GM12864 (cell line): ENCODE data around the gene ARNT2.

Source experiments
- DNase-seq: peaks from one replicate; pipeline ENCODE4 v3.0.0-alpha.2; 2011; ENCODE audit warnings: low read depth
- H3K4me3 ChIP-seq: 2 replicates; pipeline ENCODE4 v1.5.1; 2011; ENCODE audit warnings: mild to moderate bottlenecking, low read depth, low read length, control low read depth
- CTCF ChIP-seq: IDR thresholded peaks from 2 replicates; pipeline ENCODE4 v1.5.1; 2011; ENCODE audit warnings: low read depth, mild to moderate bottlenecking, moderate library complexity, low read length, control low read depth, inconsistent platforms; ENCODE audit errors: missing control alignments

The ARNT2 gene

GRCh38 chr15:80456517-80457492, 52.6 kb downstream of the ARNT2 start:
- DNase-seq: no peak
- no peak for TF ChIP-seq CTCF
- no peak overlapping the region for H3K4me3 ChIP-seq

GRCh38 chr15:80457896-80458295, 53.7 kb downstream of the ARNT2 start:
- no peak for DNase-seq
- H3K4me3 ChIP-seq: no peak overlapping the region
- no peak for TF ChIP-seq CTCF

GRCh38 chr15:80458580-80458979, 54.4 kb downstream of the ARNT2 start:
- TF ChIP-seq CTCF: no peak
- no peak for DNase-seq
- H3K4me3 ChIP-seq: no peak overlapping the region

- no peak for DNase-seq
- no peak for TF ChIP-seq CTCF
- no peak overlapping the region for H3K4me3 ChIP-seq
These were observed 55.2 kb downstream of the ARNT2 start for GRCh38 chr15:80459380-80459779.

GRCh38 chr15:80459818-80460217, 55.6 kb downstream of the ARNT2 start:
- DNase-seq: no peak
- no peak overlapping the region for H3K4me3 ChIP-seq
- TF ChIP-seq CTCF: no peak

- no peak for DNase-seq
- H3K4me3 ChIP-seq: no peak overlapping the region
- TF ChIP-seq CTCF: no peak
These were observed 57.3 kb downstream of the ARNT2 start for GRCh38 chr15:80461356-80462095.
